GM12873 (cell line): ENCODE results near the gene TAB2.

Source experiments
- CTCF ChIP-seq: IDR thresholded peaks from 2 replicates; pipeline ENCODE4 v1.5.1; 2012; ENCODE audit warnings: low read depth, mild to moderate bottlenecking, moderate library complexity, low read length, control low read depth; ENCODE audit not compliant: insufficient read depth; ENCODE audit errors: missing control alignments

TAB2 gene

DNA sequence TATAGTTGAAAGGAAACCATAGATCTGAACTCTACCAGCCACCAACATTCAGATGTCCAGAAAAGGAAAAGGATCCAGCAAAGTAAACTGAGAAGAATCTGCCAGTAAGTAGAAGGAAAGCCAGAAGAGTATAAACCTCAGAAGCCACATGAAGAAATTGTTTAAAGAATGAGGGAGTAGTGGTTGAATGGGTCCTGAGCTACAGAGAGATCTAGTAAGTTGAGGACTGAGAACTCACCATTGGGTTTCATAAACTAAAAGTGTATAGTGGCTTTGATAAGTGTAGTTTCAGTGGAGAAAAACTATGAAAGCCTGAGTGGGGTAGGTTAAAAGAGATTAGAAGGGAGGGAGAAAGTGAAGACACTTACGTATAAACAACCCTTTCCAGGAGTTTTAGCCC, 50.6 kb downstream of the TAB2 start:
- TF ChIP-seq CTCF = no peak

- no peak for TF ChIP-seq CTCF
These were observed 53.6 kb downstream of the TAB2 start for GRCh38 chr6:149371154-149371553.

DNA sequence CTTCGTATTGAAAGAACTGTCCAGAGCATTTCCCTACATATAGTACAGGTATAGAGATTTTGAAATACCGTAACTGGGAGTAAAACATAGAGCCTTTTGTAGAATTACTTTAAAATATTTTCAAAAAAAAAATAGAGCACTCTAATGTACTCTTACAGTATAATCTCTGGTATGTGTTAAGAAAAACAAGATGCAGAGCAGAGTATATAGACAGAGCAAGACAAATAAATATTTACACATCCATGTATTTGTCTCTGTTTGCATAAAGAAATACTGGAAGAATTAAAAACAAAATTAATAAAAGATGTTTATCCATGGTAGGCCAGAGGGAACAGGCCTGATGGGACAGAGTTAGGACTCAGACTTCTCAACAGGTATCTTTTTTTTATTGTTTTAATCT, 54.5 kb downstream of the TAB2 start:
- TF ChIP-seq CTCF = no peak

DNA sequence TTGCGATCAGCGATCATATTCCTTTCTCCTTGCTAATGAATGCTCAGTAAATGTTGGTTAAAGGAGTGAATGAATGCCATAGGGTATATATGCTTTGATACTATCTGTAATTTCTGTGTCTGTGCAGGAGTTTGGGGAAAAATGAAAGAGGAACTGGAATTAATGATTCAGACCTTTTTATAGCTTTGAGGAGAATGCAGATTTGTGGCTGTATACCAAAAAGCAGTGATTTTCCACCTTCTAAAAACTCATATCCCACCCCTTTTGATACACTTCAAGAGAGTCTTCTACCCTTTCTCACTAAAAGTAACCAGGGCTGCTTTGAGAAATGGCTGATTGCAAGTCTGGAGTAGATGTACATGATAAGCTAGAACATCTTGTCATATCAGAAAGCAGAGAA, 56.0 kb downstream of the TAB2 start:
- no peak for TF ChIP-seq CTCF

DNA sequence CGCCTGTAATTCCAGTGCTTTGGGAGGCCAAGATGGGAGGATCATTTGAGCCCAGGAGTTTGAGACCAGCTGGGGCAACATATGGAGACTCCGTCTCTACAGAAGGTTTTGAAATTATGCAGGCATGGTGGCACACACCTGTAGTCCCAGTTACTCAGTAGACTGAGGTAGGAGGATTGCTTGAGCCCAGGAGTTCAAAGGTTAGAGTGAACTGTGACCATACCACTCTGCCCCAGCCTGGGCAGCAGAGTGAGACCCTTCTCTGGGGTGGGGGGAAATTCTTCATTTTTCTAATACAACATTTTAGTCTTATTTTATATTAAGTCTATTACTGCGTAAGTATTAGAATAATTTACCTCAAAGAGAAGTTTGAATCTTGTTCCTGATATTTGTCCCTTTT, 62.5 kb downstream of the TAB2 start:
- no peak for TF ChIP-seq CTCF

DNA sequence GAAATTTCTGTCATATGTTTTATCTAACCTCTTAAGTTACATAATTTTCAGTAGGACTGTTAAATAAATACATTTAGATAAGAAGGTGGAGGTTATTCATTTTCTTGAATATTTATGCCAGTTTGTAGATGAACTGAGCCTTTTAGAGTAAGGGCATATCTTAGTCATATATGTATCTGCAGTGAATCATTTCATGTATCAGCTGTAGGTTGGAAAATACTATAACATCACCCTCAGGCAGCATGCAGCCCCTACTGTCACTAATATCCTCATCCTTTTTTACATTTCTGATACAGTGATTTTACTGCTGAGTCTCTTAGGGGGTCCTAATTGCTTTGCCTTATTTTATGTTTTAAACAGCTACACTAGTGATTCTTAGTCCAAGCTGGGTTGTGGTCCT, 63.0 kb downstream of the TAB2 start:
- no peak for TF ChIP-seq CTCF

- no peak for TF ChIP-seq CTCF
These were observed 65.9 kb downstream of the TAB2 start for GRCh38 chr6:149383371-149383770.

- no peak for TF ChIP-seq CTCF
These were observed 67.0 kb downstream of the TAB2 start for GRCh38 chr6:149384464-149384863.
